Measurements from ENCODE around the gene CUL9.

The CUL9 gene

DNA sequence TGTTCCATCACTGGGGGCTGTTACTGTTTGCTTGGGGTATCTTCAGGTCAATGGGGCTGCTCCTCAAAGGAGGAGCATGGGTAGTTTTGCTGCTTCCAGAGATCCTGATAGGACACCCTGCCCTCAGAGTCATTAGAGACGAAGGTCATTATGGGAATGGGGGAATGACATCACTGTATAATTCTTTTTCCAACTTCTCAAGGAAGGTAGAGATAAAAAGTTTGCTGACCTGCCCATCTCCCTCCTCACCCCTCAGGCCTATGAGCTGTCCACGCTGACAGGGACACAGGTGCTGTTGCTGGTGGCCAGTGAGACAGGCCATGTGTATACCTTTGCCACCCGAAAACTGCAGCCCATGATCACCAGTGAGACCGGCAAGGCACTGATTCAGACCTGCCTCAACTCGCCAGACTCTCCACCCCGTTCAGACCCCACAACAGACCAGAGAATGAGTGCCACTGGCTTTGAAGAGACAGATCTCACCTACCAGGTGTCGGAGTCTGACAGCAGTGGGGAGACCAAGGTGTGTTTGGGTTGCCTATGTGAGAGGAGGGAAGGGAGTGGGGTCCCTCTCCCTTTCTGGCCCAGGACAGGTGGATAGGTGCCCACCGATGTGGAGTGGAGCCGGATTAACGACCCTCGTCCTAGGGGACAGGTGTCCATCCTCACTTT lies 8.3 kb upstream of the CUL9 start:
- DNase-seq (ENCODE audit: low spot score), result no peak

- DNase-seq (ENCODE audit: low spot score), result peak; percentile 98
Measured at GRCh38 chr6:43174263-43175112, 7.5 kb upstream of the CUL9 start.

- DNase-seq (ENCODE audit: low spot score), result no peak
Measured at GRCh38 chr6:43175676-43176422, 6.1 kb upstream of the CUL9 start.

DNA sequence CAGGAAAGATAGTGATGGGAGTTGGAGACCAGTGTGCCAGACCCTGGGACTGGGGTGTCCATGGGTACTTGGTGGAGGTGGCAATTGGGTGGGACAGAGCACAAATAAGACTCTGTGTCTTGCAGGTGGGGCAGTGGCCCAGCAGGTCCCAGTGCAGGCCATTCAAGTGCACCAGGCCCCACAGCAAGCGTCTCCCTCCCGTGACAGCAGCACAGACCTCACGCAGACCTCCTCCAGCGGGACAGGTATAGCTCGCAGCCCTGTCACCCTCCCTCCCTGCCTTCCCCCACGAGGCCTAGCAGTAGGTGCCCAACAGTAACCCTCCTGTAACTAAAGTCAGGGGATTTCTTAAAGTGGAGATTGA lies 5.6 kb upstream of the CUL9 start:
- no peak for DNase-seq (ENCODE audit: low spot score)

DNA sequence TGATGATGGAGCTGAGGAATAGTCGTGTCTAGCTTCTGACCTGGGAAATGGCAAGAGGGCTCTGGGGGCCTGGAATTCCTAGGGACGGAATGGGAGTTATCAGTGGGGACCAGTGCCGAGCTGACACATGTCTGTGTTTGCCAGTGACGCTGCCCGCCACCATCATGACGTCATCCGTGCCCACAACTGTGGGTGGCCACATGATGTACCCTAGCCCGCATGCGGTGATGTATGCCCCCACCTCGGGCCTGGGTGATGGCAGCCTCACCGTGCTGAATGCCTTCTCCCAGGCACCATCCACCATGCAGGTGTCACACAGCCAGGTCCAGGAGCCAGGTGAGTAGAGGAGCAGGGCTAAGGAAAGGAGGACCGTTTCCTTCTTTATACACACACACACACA lies 3.8 kb upstream of the CUL9 start:
- no peak for DNase-seq (ENCODE audit: low spot score)

- no peak for DNase-seq (ENCODE audit: low spot score)
Measured at GRCh38 chr6:43178951-43179830, 2.8 kb upstream of the CUL9 start.

DNA sequence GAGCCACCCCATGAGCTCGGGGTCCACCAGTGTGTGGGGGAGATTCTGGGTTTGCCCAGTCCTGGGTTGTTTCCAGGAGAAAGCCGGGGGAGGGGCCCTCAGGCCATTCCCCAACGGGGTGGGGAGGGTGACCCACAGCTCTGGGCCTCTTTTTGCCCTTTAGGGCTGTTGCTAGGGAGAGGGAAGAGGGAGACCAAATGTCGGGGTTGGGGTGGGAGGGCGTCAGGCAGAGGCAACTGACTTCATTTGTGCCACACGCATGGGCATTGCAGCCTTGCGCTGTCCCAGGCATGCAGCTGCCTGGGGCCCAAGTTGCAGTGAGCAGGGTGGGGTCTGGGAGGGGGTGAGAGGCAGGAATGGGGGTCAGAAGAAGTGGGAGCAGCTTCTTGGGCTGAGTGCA lies 1.9 kb upstream of the CUL9 start:
- no peak for DNase-seq (ENCODE audit: low spot score)

GRCh38 chr6:43180985-43181384 lies 1.0 kb upstream of the CUL9 start:
- DNase-seq (ENCODE audit: low spot score), result no peak

DNA sequence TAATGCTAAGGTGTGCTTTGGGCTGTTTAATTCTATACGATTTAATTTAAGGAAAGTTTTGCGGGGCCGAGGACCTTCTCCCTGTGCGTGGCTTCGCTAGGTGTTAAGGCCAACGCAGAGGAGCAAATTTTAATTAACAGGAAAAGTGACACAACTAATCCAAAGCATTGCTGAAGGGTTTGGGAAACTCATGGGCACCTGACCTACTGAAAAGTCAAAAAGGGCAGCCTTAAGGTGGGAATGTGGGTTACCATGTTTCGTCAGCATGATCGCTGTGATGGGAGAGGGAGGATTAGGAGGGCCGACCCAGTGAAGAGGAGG lies 415 bp upstream of the CUL9 start:
- no peak for DNase-seq (ENCODE audit: low spot score)

- no peak for DNase-seq (ENCODE audit: low spot score)
Measured at GRCh38 chr6:43183441-43183840, 1.4 kb downstream of the CUL9 start.

DNA sequence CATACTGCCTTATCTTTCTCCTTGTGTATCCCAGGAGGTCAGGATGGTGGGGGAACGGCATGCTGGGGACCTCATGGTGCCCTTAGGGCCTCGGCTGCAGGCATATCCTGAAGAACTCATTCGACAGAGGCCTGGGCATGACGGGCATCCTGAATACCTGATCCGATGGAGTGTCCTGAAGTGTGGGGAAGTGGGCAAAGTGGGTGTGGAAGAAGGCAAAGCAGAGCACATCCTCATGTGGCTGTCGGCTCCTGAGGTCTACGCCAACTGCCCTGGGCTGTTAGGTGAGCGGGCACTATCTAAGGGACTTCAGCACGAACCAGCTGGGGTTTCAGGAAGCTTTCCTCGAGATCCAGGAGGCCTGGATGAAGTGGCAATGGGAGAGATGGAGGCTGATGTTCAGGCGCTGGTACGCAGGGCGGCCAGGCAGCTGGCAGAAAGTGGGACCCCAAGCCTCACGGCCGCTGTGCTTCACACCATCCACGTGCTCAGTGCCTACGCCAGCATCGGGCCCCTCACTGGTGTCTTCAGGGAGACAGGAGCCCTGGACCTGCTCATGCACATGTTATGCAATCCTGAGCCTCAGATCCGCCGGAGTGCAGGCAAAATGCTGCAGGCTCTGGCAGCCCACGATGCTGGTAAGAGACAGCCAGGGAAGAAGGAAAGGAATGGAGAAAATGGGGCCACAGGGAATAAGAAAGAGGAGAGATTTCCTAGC lies 2.4 kb downstream of the CUL9 start:
- DNase-seq (ENCODE audit: low spot score), result peak; percentile 28

DNA sequence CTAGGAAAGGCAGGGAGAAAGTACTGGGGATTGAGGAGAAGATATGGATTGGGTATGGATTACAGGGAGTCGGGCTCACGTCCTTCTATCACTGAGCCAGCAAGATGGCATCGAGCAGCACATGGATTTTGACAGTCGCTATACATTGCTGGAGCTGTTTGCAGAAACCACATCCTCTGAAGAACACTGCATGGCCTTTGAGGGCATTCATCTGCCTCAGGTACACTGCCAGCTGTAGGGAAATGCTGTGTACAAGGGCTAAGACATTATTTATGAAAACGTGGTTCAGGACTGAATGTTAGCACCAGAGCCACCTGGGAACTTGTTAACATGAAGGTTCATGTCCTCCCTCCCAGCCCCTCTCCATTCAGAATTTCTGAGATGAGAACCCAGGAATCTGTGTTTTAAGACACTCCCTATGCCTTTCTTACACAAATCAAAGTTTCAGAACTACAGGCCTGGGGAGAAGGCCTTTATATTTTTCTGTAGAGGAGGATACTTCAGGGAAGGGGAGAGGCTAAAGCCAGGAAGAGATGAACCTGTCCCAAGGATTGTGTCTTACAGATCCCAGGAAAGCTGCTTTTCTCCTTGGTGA lies 3.5 kb downstream of the CUL9 start:
- no peak for DNase-seq (ENCODE audit: low spot score)

GRCh38 chr6:43186019-43186418 lies 4.0 kb downstream of the CUL9 start:
- DNase-seq (ENCODE audit: low spot score), result no peak

- no peak for DNase-seq (ENCODE audit: low spot score)
Measured at GRCh38 chr6:43186706-43187105, 4.7 kb downstream of the CUL9 start.

- no peak for DNase-seq (ENCODE audit: low spot score)
Measured at GRCh38 chr6:43187821-43188220, 5.8 kb downstream of the CUL9 start.

GRCh38 chr6:43188426-43188825 lies 6.4 kb downstream of the CUL9 start:
- no peak for DNase-seq (ENCODE audit: low spot score)

DNA sequence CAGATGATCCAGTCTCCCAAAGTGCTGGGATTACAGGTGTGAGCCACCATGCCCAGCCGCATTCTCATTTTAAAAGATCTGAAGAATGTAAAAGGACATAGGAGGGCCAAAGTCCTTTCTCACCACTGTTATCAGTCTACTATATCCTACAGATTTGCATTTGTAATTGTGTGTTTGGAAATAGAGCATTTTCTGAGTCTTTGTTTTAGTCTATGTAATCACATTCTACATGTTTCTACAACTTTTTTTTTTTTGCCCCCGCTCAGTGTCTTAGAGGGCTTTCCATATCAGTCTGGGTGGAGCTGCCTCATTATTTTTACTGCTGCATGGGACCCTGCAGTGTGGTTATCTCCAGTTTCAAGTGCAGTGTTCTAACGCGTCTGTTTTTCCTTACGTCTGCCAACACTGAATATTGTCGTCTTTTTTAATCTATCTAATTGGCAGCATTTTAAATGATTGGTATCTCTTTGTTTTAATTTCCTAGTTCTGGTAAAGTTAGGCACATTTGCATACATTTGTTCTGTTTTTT lies 7.8 kb downstream of the CUL9 start:
- no peak for DNase-seq (ENCODE audit: low spot score)

- DNase-seq (ENCODE audit: low spot score), result no peak
Measured at GRCh38 chr6:43192911-43193310, 10.9 kb downstream of the CUL9 start.

DNA sequence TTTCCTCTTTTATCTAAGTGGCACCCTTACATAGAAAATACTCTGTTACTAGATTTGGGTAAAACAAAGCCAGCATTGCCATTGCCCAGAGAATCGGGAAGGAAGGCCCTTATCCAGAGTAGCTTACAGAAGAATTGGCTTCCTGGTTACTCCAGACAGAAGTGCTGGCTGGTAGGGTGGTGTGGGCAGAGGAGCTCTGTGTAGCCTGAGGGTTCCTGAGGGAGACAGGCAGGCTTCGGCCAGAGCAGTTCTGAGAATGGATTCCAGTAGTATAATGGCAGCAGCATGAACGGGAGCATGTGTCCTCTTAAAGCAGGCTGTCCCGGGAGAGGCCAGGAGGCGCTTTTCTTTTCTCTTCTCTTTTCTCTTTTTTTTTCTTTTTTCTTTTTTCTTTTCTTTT lies 11.9 kb downstream of the CUL9 start:
- no peak for DNase-seq (ENCODE audit: low spot score)

GRCh38 chr6:43196337-43196736 lies 14.3 kb downstream of the CUL9 start:
- no peak for DNase-seq (ENCODE audit: low spot score)

DNA sequence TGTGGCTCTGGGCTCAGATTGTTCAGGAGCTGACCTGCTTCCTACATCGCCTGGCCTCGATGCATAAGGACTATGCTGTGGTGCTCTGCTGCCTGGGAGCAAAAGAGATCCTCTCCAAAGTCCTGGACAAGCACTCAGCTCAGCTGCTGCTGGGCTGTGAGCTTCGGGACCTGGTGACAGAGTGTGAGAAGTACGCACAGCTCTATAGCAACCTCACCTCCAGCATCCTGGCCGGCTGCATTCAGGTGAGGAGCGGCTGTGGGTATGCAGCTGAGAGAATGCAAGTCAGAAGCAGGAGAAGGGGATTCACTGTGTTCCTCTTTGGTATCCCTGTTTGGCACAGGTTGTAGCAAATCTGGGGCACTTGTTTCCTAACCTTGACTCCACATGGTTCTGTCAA lies 17.9 kb downstream of the CUL9 start:
- no peak for DNase-seq (ENCODE audit: low spot score)
